ENCODE measurements around the gene ATP9A.

DNA sequence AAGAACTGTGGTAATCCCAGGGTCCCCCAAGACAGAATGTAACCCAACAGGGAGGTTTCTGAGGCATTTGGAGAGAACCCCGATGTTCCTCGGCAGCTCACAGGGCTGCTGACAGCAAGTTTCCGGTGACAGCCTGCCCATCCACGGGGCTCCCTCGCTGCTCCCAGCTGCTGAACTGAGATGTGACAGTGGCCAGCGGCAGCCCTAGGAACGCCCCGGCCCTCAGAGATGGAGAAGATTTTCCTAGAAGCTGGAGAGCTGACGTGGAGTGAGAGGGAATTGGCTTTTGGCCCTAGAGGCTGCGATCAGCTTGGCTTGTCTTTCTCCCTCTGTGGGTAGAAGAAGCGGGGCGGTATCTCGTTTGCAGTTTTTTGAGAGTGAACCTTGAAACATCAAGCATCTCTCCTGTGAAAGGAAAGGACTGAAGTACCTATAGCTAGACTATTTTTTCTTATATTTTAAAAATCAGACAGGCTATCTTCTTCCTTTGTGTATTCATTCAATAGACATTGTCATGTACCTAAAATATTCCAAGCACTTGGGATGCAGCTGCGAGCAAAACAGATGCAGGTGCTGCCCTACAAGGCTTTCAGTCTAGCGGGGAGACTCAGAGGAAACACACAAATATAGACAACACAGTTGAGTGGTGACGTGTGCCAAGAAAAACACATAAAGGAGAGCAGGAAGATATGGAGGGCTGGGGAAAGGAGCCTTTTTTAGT, 197.3 kb downstream of the ATP9A start:
- no peak for TF ChIP-seq EZH2 (IDR thresholded peaks at IDR 0.05; ENCODE audit: borderline replicate concordance, low read length)
- TF ChIP-seq, protein P1, sequence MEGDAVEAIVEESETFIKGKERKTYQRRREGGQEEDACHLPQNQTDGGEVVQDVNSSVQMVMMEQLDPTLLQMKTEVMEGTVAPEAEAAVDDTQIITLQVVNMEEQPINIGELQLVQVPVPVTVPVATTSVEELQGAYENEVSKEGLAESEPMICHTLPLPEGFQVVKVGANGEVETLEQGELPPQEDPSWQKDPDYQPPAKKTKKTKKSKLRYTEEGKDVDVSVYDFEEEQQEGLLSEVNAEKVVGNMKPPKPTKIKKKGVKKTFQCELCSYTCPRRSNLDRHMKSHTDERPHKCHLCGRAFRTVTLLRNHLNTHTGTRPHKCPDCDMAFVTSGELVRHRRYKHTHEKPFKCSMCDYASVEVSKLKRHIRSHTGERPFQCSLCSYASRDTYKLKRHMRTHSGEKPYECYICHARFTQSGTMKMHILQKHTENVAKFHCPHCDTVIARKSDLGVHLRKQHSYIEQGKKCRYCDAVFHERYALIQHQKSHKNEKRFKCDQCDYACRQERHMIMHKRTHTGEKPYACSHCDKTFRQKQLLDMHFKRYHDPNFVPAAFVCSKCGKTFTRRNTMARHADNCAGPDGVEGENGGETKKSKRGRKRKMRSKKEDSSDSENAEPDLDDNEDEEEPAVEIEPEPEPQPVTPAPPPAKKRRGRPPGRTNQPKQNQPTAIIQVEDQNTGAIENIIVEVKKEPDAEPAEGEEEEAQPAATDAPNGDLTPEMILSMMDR (conservative IDR thresholded peaks at IDR 0.05 in 1 of 2, IDR thresholded peaks at IDR 0.05 in 1 of 2; ENCODE audit: extremely low read depth in 1 of 2, insufficient read depth in 1 of 2, low read depth in 1 of 2, low read length in 2 of 2), result no peak

Measured in mammary epithelial cell (primary cell).